NCI-H510A (cell line): ENCODE results near the gene PLCH1.
A peak's percentile ranks its signal among the peaks of the same experiment; 100 is the strongest.

ENCODE experiments used
- DNase-seq: peaks from one replicate; lab custom pipeline; 2025; lab: John Stamatoyannopoulos, UW

PLCH1 gene, protein sequence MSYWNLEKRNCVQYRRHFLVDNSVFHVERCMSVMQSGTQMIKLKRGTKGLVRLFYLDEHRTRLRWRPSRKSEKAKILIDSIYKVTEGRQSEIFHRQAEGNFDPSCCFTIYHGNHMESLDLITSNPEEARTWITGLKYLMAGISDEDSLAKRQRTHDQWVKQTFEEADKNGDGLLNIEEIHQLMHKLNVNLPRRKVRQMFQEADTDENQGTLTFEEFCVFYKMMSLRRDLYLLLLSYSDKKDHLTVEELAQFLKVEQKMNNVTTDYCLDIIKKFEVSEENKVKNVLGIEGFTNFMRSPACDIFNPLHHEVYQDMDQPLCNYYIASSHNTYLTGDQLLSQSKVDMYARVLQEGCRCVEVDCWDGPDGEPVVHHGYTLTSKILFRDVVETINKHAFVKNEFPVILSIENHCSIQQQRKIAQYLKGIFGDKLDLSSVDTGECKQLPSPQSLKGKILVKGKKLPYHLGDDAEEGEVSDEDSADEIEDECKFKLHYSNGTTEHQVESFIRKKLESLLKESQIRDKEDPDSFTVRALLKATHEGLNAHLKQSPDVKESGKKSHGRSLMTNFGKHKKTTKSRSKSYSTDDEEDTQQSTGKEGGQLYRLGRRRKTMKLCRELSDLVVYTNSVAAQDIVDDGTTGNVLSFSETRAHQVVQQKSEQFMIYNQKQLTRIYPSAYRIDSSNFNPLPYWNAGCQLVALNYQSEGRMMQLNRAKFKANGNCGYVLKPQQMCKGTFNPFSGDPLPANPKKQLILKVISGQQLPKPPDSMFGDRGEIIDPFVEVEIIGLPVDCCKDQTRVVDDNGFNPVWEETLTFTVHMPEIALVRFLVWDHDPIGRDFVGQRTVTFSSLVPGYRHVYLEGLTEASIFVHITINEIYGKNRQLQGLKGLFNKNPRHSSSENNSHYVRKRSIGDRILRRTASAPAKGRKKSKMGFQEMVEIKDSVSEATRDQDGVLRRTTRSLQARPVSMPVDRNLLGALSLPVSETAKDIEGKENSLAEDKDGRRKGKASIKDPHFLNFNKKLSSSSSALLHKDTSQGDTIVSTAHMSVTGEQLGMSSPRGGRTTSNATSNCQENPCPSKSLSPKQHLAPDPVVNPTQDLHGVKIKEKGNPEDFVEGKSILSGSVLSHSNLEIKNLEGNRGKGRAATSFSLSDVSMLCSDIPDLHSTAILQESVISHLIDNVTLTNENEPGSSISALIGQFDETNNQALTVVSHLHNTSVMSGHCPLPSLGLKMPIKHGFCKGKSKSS (N-terminal part only)

DNA sequence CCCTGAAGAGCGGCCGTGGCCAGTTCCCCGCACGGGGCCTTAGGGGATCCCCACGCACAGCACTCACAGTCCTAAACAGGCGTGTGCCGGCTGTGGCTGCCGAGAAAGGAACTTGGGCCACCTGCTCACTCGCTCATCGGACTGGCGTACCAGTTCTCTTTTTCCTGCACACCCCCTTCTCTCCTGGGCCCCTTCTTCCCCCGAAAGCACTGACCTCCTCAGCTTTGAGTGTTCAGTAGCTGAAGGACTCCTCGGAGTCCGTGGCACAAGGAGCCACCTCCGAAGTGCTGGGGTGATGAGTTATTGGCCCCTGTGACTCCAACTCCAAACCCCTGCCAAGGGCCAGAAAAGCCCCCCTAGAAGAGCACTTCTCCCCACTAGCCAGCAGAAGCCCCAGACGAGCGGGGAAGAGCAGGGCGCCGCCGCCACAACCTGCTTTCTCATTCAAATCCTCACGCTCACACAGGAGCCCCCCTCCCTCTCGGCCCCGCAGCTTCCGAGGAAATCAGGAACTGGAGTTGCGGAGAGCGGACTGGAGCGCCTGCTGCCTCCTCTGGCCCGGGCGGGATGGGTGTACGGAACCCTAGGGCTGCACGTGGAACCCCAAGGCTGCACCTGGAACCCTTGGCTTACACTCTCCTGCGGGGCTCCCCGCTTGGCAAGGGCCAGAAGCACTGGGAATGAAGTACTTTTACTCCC lies at the start of gene PLCH1:
PLCH1 (minus strand) TSS at position 446 of the 699 bp plus-strand sequence. CDS start 40,847 bp downstream, outside the sequence.
- DNase-seq: peak; percentile 78

DNA sequence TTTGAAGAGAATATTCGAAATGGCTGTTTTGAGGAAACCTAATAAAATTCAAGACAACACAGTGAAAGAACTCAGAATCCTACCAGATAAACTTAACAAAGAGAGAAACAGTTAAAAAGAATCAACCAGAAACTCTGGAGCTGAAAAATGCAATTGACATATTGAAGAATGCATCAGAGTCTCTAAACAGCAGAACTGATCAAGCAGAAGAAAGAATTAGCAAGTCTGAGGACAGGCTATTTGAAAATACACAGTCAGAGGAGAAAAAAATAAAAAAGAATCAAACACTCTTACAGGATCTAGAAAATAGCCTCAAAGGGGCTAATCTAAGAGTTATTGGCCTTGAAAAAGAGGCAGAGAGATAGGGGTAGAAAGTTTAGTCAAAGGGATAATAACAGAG lies 47.7 kb upstream of the PLCH1 start:
- DNase-seq: no peak

DNA sequence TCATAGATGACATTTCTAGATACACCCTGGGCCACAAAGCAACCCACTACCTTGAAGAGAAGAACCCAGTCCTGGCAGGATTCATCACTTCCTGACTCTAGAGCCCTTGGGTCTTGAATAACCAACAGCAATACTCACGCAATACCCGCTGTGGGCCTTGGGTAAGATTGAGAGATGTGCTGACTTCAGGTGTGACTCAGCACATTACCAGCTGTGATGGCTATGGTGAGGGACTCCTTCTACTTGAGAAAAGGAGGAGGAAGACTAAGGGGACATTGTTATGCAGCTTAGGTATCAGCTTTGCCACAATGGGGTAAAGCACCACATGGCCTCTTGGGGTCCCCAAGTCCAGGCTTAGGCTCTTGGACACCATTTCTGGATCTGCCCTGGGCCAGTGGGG lies 46.3 kb upstream of the PLCH1 start:
- DNase-seq: no peak

DNA sequence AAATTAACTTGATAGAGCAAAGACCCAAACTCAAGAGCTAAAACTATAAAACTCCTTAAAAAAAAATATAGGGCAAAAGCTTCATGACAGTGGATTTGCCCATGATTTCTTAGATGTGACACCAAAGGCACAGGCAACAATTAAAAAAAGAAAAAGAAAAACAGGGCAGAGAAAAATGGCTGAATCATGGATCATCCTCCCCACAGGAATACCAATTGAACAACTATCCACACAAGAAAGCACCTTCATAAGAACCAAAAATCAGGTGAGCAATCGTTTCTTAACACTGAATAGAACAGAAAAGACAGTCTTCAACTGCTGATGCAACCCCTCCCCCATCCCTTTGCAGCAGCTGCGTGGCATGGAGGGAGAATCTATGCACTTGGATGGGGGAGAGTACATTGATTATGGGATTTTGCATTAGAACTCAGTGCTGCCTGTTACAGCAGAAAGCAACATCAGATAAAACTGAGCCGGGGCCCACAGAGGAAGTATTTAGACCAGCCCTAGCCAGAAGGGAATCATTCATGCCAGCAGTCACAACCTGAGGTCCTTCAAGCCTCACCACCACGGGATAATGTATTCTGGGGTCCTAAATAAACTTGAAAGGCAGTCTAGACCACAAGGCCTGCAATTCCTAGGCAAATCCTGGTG lies 45.5 kb upstream of the PLCH1 start:
- DNase-seq: no peak

DNA sequence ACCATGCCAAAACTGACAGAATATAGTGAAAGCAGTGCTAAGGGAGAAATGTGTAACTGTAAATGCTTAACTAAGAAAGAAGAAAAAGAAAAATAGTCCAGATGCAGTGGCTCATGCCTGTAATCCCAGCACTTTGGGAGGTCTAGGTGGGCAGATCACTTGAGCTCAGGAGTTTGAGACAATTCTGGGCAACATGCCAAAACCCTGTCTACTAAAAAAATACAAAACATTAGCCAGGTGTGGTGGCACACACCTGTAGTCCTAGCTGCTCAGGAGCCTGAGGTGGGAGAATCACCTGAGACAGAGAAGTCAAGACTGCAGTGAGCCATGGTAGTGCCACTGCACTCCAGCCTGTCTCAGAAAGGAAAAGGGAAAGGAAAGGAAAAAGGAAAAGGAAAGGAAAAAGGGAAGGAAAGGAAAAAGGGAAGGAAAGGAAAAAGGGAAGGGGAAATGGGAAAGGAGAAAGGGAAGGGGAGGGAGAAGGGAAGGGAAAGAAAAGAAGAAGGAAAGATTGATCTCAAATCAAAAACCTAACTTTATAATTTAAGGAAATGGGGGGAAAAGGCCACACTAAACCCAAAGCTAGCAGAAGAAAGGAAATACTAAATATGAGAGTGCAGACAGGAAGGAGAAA lies 40.9 kb upstream of the PLCH1 start:
- no peak for DNase-seq

DNA sequence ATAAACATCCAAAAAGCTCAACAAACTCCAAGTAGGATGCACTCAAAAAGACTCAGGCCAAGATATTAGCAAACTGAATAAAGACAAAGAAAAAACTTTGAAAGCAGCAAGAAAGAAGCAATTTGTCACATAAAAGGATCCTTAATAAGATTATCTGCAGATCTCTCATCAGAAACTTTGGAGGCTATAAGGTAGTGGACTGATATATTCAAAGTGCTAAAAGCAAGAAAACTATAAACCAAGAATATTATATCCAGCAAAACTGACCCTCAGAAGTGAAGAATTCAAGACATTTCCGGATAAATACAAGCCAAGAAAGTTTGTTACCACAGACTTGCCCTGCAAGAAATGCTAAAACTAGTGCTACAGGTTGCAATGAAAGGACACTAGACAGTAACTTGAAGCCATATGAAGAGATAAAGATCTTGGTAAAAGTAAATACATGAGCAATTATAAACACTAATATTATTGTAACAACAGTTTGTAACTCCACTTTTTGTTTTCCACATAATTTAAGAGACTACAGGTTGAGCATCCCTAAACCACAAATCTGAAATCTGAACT lies 37.6 kb upstream of the PLCH1 start:
- no peak for DNase-seq

DNA sequence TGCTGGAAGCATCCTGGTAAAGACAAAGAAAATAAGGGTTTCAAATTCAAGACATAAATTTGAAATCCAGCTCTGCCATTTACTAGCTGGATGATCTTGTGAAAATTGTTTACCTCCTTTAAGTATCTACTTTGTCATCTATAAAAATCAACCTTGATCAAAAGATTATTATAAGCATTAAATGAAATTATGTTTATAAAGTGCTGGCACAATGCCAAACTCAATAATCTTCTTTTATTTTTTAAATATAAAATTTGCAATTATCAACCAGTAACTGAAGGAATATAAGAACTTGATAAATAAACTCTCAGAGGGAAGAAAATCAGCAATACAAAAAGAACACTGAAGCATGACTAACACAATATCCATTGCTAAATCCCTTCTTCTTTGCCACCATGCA lies 35.4 kb upstream of the PLCH1 start:
- DNase-seq: no peak

DNA sequence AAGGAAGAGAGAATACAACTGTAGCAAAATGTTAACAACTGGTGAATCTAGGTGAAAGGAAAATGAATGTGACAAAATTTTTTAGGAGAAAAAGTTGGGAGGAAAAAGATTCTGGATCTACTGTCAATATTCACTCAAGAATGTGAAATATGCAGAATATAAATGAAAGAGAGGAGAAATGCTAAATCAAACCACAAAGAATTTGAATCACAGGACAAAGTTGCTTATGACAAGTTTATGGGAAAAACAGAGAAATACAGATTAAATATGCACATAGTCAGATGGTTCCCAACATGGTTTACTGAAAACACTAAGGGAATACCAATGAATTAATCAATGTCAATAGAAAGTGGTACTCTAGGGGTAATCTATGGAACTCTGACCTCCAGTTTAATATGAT lies 33.6 kb upstream of the PLCH1 start:
- DNase-seq: no peak

DNA sequence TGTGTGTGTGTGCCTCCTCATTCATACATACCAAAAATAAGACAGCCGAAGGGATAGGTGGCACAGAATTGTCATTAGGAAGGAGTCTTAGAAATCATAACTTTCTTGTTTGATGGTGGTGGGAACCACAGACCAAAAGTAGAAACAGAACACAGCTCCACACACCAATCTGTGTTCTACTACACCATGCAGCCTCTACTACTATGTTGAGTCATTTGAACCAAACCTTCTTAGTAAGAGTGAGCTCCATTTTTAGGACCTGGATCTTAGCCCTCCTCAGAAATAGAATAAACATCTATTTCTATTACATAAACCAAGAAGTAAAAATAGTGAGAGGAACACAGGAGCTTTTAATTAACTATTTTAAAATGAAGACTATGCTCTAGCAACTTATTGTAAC lies 27.9 kb upstream of the PLCH1 start:
- no peak for DNase-seq

DNA sequence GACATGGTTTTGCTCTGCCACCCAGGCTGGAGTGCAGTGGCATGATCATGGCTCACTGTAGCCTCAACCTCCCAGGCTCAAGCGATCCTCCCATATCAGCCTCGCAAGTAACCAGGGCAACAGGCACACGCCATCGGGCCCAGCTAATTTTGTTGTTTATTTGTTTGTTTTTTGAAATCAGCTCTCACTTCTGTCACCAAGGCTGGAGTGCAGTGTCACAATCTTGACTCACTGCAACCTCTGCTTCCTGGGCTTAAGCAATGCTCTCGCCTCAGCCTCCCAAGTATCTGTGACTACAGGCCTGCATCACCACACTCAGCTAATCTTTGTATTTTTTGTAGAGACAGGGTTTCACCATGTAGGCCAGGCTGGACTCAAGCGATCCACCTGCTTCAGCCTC lies 26.3 kb upstream of the PLCH1 start:
- no peak for DNase-seq

DNA sequence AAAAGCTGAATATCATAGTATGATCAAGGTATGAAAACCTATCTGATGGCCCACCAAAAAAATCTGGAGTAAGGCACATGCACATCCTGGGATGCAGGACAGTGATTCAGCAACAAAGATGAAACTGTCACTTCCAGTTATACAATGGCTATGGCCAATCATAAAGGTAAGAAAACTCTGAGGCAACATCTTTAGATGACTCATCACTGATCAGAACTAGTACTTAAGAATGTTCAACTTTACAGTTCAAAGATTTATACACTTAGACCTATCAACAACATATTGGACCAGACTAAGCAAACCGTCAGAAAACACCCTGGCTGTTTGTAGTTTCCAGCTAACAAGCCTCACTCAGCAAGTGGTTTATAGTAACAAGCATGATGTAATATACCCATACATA lies 21.3 kb upstream of the PLCH1 start:
- DNase-seq: no peak

DNA sequence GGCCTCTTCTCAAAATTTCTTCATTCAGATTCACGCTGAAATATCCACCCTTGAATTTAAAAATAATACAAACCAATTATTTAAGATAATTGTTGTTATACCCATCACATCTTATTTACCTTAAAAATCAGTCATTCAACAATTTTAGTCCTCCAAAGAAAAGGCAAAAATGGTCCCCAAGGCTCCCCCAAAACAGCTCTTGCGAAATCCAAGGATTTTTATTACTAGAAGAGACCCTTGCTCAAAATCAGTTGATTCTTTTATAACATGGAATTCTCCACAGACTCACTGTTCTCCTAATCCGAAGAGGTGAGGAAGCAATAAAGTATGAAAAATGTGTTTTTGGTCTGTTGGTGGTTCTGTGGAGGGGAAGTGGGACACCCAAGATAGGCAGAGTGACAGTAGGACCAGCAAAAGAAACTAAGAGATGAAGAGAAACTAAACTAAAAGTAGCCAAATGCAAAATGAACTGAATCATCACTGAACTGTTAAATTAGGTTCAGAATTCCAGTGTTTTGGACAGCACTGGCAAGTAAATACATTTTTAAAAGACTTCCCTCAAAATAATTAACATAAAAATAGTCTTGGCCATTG lies 19.1 kb upstream of the PLCH1 start:
- DNase-seq: no peak

DNA sequence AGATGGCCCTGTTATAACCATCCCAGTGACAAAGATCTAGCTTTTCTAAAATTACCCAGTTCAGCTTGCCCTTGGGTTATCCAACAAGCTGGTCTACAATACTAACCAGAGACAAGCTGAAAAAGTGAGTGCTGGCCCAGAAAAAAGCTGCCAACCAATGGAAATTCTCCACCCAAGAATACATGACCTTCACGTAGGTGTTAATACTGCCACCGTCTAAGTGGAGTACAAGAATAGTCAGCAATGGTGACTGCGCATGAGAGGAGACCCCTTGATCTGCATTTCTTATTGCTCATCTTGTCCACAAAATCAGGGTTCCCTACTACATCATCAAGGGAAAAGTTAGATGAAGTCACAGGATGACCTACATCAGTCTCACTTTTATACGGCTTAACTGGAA lies 15.8 kb upstream of the PLCH1 start:
- no peak for DNase-seq

DNA sequence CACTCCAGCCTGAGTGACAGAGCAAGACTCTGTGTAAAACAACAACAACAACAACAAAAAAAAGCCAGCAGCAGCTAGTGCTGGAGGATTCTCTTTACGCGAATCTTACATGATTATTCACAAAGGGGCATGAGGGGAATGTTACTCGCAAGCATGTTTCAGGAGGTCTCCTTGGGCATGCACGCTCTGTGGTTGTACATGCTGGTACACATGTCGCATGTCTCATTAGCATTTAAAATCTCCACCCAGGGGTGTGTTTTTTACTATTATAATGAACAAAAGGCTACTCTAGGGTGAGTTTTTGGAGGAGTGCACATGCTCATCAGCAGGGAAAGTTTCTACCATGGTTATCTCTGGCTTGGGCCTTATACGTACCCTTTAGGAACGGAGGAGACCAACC lies 12.7 kb upstream of the PLCH1 start:
- DNase-seq: no peak

DNA sequence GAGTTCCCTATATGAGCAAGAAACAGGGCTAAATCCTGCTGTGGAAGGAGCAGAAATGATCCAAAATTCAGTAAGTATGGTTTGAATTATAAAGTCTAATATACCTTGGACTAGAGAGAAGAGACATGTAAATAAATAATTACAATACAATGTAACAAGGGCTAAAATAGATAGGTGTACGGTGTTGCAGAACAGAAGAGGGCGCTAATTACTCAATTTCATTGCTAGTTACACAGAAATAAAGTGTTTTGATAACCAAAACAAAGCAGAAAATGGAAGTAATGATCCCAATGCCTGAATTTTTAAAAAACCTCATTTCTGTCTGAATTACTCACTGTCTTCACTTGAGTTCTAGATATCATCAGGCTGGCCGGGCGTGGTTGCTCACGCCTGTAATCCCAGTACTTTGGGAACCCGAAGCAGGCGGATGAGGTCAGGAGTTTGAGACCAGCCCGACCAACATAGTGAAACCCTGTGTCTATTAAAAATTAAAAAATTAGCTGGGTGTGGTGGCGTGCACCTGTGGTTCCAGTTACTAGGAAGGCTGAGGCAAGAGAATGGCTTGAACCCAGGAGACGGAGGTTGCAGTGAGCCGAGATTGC lies 8.3 kb upstream of the PLCH1 start:
- DNase-seq: no peak

DNA sequence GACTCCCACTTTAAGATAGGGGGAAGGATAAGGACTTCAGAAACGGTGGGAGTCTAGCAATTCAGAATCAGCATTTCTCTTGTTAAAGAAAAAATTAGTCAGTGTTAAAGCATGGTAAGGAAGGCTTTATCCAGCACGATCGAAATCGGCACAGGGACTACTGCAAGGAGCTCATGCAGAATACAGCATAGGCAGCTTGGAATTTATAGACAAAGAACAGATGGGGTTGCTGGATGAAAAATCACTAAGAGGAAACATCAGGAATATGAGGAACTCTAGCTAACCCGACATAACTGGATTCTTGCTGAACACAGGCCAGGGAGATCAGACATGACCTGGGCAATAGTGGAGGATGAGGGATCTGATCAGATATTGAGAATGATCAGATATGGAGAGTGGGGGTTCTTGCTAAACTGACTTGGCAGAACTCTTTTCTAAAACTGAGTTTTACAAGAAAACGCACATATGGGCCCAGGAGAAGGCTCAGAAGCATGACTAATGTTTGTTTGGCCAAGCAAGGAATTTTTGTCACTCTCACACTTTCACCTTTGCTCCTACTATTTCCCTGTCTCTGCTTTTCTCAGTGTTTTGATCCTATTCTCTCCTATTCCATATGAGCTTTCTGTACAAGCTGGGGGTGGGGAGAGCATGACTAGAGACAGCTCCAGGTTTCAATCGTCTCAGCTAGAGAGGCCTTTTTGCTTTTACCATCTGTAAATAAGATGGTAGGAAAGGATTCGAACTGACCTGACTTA lies 3.9 kb upstream of the PLCH1 start:
- no peak for DNase-seq

DNA sequence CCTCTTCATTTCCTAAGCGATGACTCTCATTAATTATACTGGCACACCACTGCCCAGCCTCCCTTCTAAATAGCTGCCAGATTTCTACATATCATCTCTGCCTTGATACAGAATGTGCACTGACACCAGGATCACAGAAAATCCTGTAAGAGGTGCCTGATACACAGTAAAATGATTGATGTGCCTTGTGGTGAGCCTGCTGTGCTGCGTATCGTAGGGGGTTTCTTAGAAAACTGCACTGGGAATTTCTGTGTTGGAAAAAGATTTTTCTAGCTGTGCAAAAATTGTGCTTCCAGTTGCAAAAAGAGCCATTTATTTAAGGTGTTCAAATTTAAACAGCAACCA lies 3.0 kb upstream of the PLCH1 start:
- no peak for DNase-seq

DNA sequence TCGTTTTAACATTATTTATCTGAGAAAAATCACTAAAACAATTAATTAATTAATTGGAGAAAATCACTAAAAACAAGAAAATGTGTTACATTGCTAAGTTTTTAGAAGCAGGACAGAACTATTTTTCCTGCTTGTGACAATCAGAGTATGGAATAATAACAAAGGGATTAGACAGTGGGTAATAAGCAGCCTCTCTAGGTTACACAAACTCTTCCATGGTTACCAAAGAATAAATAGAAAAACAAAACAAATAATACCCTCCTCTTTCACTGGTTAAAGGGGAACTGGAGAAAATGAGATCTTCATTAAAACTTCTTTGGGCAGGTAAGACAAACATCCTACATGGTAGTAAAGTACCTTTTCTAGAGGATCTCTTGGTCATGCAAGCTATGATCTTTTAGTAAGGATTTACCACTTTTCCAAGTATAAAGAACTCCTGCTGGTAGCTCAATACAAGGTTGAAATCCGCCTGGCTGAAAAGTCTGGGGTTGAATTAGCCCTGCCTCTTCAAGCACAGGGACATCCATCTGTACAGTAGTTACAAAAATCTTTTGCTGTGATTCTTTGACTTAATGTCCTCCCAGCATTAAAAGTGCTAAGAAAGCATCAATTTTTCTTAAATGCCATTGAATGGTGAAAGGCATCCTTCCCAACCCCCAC lies 2.5 kb upstream of the PLCH1 start:
- no peak for DNase-seq

DNA sequence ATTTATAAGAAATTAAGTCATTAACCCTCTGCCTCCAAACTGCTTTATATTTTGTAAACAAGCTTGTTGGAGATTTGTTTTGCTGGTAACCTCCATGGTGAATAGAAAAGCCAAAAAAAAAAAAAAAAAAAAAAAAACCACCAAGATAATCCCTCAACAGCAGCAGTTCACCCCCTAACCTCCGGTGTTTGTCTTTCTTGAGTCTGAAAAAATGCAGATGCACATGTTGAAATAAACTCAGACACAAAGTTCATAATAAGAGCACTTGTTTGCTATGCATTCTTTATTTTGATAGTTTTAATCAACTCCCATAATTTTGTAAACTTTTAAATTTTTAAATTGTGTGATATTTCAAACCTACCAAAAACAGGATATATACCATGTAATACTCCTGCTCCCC lies 1.8 kb upstream of the PLCH1 start:
- no peak for DNase-seq
